GM06990 (cell line): ENCODE data around the gene SLC35F1.

Source experiments
- DNase-seq: peaks from one replicate; pipeline ENCODE4 v3.0.0-alpha.2; 2011; ENCODE audit not compliant: insufficient read length; ENCODE audit errors: extremely low read depth
- H3K27me3 ChIP-seq: replicated peaks from 2 replicates; pipeline ENCODE4 v1.6.0; 2011; ENCODE audit warnings: low read length; ENCODE audit not compliant: control insufficient read depth, insufficient read depth
- H3K36me3 ChIP-seq: 2 replicates; pipeline ENCODE4 v1.5.1; 2011; ENCODE audit warnings: low read length; ENCODE audit not compliant: control insufficient read depth, insufficient read depth
- H3K4me3 ChIP-seq: replicated peaks from 2 replicates; pipeline ENCODE4 v1.5.1; 2011; ENCODE audit warnings: low read depth, mild to moderate bottlenecking, control low read depth, low read length
- CTCF ChIP-seq: IDR thresholded peaks from 2 replicates; pipeline ENCODE4 v1.5.1; 2011; ENCODE audit warnings: low read length, control low read depth, mild to moderate bottlenecking, inconsistent platforms; ENCODE audit not compliant: insufficient read depth, poor library complexity, severe bottlenecking

Gene SLC35F1

GRCh38 chr6:117929501-117929900, 22.4 kb downstream of the SLC35F1 start:
- no peaks in the 10 kb centered on the region for H3K36me3 ChIP-seq
- no peaks in the 10 kb centered on the region for H3K27me3 ChIP-seq
- no peak for TF ChIP-seq CTCF
- DNase-seq = no peak
- no peak overlapping the region for H3K4me3 ChIP-seq

GRCh38 chr6:117930645-117931044, 23.6 kb downstream of the SLC35F1 start:
- Histone ChIP-seq H3K27me3 (no peaks in the 10 kb centered on the region), H3K36me3 (no peaks in the 10 kb centered on the region), H3K4me3 (no peak overlapping the region)
- no peak for TF ChIP-seq CTCF
- DNase-seq = no peak

- no peak for DNase-seq
- no peak overlapping the region for H3K4me3 ChIP-seq
- H3K36me3 ChIP-seq = no peaks in the 10 kb centered on the region
- TF ChIP-seq CTCF = no peak
- H3K27me3 ChIP-seq = no peaks in the 10 kb centered on the region
Observed at GRCh38 chr6:117932001-117932400, 24.9 kb downstream of the SLC35F1 start.

GRCh38 chr6:117932676-117933075, 25.6 kb downstream of the SLC35F1 start:
- H3K27me3 ChIP-seq = no peaks in the 10 kb centered on the region
- no peak for TF ChIP-seq CTCF
- no peaks in the 10 kb centered on the region for H3K36me3 ChIP-seq
- H3K4me3 ChIP-seq = no peak overlapping the region
- no peak for DNase-seq

- Histone ChIP-seq H3K27me3 (no peaks in the 10 kb centered on the region), H3K36me3 (no peaks in the 10 kb centered on the region), H3K4me3 (no peak overlapping the region)
- no peak for TF ChIP-seq CTCF
- DNase-seq = no peak
Observed at GRCh38 chr6:117933471-117933870, 26.4 kb downstream of the SLC35F1 start.

GRCh38 chr6:117938311-117938995, 31.4 kb downstream of the SLC35F1 start:
- TF ChIP-seq CTCF = no peak
- no peak overlapping the region for H3K4me3 ChIP-seq
- no peaks in the 10 kb centered on the region for H3K27me3 ChIP-seq
- no peaks in the 10 kb centered on the region for H3K36me3 ChIP-seq
- DNase-seq = no peak
